Measurements from ENCODE around the gene KCNK13. TPM values are rescaled to one million over a fixed set of nuclear protein-coding genes. Genes with fewer than 3 reads are reported as not detected.

The KCNK13 gene
- total and polyA plus RNA-seq, 2 experiments from 2014 or later: not detected

- Histone ChIP-seq H3K9ac (no peak overlapping the region), H3F3A (ENCODE audit: insufficient read depth) (no peaks in the 10 kb centered on the region)
- in situ Hi-C loops (cut with MboI): no loop called here
These were observed 117.6 kb downstream of the KCNK13 start for GRCh38 chr14:90179357-90179756.

DNA sequence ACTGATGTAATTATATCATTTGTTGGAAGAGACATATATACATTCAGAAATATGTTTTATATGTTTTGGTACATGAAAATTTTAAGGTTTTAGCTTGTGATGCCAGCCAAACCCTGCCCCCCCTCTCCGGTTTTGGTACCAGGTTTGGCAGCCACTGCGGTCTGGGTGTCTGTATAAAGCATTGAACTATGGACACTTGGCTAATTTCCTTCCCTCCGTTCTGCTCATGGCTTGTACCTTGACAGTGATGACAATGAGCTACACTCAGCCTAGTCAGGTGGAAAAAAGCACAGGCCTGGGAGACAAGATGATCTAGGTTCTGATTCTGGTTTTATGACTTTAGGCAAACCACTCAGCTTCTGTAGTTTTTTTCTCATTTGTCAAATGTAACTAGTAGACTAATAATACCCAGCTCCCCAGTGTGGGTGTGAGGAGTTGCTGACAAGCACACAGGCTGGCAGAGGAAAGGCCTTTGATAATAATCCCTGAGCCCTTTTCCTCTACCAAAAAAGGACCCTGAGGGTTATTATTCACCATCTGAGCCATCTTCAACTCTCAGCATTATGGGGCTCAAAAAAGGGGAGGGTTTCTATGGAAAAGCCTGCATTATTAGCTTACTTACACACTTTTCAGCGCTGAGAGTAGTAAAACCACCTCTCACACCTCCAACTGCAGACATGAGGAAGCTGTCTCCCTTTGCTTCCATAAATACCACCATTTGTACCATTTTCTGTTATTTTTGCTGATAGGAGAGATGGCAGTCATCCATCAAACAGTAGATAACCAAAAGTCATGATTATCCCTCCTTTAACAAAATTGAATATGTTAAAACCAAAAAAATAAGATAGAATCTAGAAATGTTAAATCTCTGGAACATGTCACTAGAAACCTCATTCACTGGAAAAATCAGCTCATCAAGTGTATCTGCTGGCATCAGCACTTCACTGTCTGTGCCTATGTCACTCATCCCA is 118.3 kb downstream of the KCNK13 start:
- Histone ChIP-seq H2AFZ (no peak overlapping the region), H3K4me3 (no peak overlapping the region), H3K27ac (no peak overlapping the region), H3F3A (ENCODE audit: insufficient read depth) (no peaks in the 10 kb centered on the region), H3K36me3 (ENCODE audit: low read depth) (no peaks in the 10 kb centered on the region), H3K79me2 (ENCODE audit: insufficient read depth) (no peaks in the 10 kb centered on the region), H3K9me3 (ENCODE audit: low read depth) (no peaks in the 10 kb centered on the region), H3K4me2 (ENCODE audit: unreplicated experiment) (no peak overlapping the region), H3K9me2 (ENCODE audit: insufficient read depth) (no peaks in the 10 kb centered on the region), H3K27me3 (replicated peaks; ENCODE audit: insufficient read depth) (peaks cover 1% of the 10 kb centered on the region), H3K9ac (no peak overlapping the region), H4K20me1 (ENCODE audit: insufficient read depth) (no peaks in the 10 kb centered on the region), H3K4me1 (ENCODE audit: insufficient read depth) (no peaks in the 10 kb centered on the region)
- WGBS, 2 experiments (ENCODE audit: low coverage in 1 of 2, low lambda C conversion rate in 2 of 2, missing lambda C conversion rate in 2 of 2): 30% methylated on average over 4 of the region's 4 CpGs
- DNase-seq: no peak
- TF ChIP-seq EZH2 (IDR thresholded peaks at IDR 0.05; ENCODE audit: insufficient read depth, poor library complexity, severe bottlenecking) (no peak), EZH2phosphoT487 (IDR thresholded peaks at IDR 0.05; ENCODE audit: insufficient read depth, low read depth) (no peak)
- in situ Hi-C loops (cut with MboI): no loop called here

More at GRCh38 chr14:90179357-90179756, 117.6 kb downstream of the KCNK13 start:
- Histone ChIP-seq H3K27ac (no peak overlapping the region), H3K4me2 (ENCODE audit: unreplicated experiment) (no peak overlapping the region), H3K4me3 (no peak overlapping the region), H3K79me2 (ENCODE audit: insufficient read depth) (no peaks in the 10 kb centered on the region), H3K36me3 (ENCODE audit: low read depth) (no peaks in the 10 kb centered on the region), H3K9me2 (ENCODE audit: insufficient read depth) (no peaks in the 10 kb centered on the region), H3K27me3 (replicated peaks; ENCODE audit: insufficient read depth) (no peaks in the 10 kb centered on the region; the same call in none of the 2 replicates), H2AFZ (no peak overlapping the region), H4K20me1 (ENCODE audit: insufficient read depth) (no peaks in the 10 kb centered on the region), H3K9me3 (ENCODE audit: low read depth) (no peaks in the 10 kb centered on the region), H3K4me1 (ENCODE audit: insufficient read depth) (no peaks in the 10 kb centered on the region)
- TF ChIP-seq EZH2phosphoT487 (IDR thresholded peaks at IDR 0.05; ENCODE audit: insufficient read depth, low read depth) (no peak), EZH2 (IDR thresholded peaks at IDR 0.05; ENCODE audit: insufficient read depth, poor library complexity, severe bottlenecking) (no peak)
- WGBS, 2 experiments (ENCODE audit: low coverage in 1 of 2, low lambda C conversion rate in 2 of 2, missing lambda C conversion rate in 2 of 2): 41% methylated on average over 7 of the region's 7 CpGs
- no peak for DNase-seq

- Histone ChIP-seq H3K27me3 (replicated peaks; ENCODE audit: insufficient read depth) (peaks cover 17% of the 10 kb centered on the region), H3K27ac (no peak overlapping the region), H3K36me3 (ENCODE audit: low read depth) (no peaks in the 10 kb centered on the region), H3K9me2 (ENCODE audit: insufficient read depth) (no peaks in the 10 kb centered on the region), H3F3A (ENCODE audit: insufficient read depth) (no peaks in the 10 kb centered on the region), H4K20me1 (ENCODE audit: insufficient read depth) (no peaks in the 10 kb centered on the region), H3K79me2 (ENCODE audit: insufficient read depth) (no peaks in the 10 kb centered on the region), H3K9me3 (ENCODE audit: low read depth) (no peaks in the 10 kb centered on the region), H3K4me3 (no peak overlapping the region), H2AFZ (no peak overlapping the region), H3K4me1 (ENCODE audit: insufficient read depth) (no peaks in the 10 kb centered on the region), H3K4me2 (ENCODE audit: unreplicated experiment) (no peak overlapping the region), H3K9ac (no peak overlapping the region)
- WGBS, 2 experiments (ENCODE audit: low coverage in 1 of 2, low lambda C conversion rate in 2 of 2, missing lambda C conversion rate in 2 of 2): 66 to 74% methylated on average over 13 to 14 of the region's 14 CpGs
- TF ChIP-seq EZH2 (IDR thresholded peaks at IDR 0.05; ENCODE audit: insufficient read depth, poor library complexity, severe bottlenecking) (no peak), EZH2phosphoT487 (IDR thresholded peaks at IDR 0.05; ENCODE audit: insufficient read depth, low read depth) (no peak)
- in situ Hi-C loops (cut with MboI): no loop called here
- no peak for DNase-seq
These were observed 122.3 kb downstream of the KCNK13 start for GRCh38 chr14:90184094-90184493.

GRCh38 chr14:90184571-90185266 is 122.9 kb downstream of the KCNK13 start:
- H3K4me3 ChIP-seq: no peak overlapping the region
- H3K79me2 ChIP-seq (ENCODE audit: insufficient read depth): no peaks in the 10 kb centered on the region
- no peak overlapping the region for H3K4me2 ChIP-seq (ENCODE audit: unreplicated experiment)
- in situ Hi-C loops (cut with MboI): no loop called here
- no peak for TF ChIP-seq EZH2phosphoT487 (IDR thresholded peaks at IDR 0.05; ENCODE audit: insufficient read depth, low read depth)
- no peak for TF ChIP-seq EZH2 (IDR thresholded peaks at IDR 0.05; ENCODE audit: insufficient read depth, poor library complexity, severe bottlenecking)
- no peaks in the 10 kb centered on the region for H3F3A ChIP-seq (ENCODE audit: insufficient read depth)
- no peaks in the 10 kb centered on the region for H3K4me1 ChIP-seq (ENCODE audit: insufficient read depth)
- peaks cover 19% of the 10 kb centered on the region for H3K27me3 ChIP-seq (replicated peaks; ENCODE audit: insufficient read depth)
- H3K9ac ChIP-seq: no peak overlapping the region
- H4K20me1 ChIP-seq (ENCODE audit: insufficient read depth): no peaks in the 10 kb centered on the region
- no peak overlapping the region for H3K27ac ChIP-seq
- H3K9me2 ChIP-seq (ENCODE audit: insufficient read depth): no peaks in the 10 kb centered on the region
- 50 to 52% methylated on average over 23 of the region's 23 CpGs for WGBS, 2 experiments (ENCODE audit: low coverage in 1 of 2, low lambda C conversion rate in 2 of 2, missing lambda C conversion rate in 2 of 2)
- DNase-seq: no peak
- no peaks in the 10 kb centered on the region for H3K36me3 ChIP-seq (ENCODE audit: low read depth)
- no peaks in the 10 kb centered on the region for H3K9me3 ChIP-seq (ENCODE audit: low read depth)
- no peak overlapping the region for H2AFZ ChIP-seq
